Body of pancreas (tissue), 4 donors: ENCODE measurements around the gene ACAA1.

Experiments used
- POLR2A ChIP-seq, 3 donors: fragments of 450-650 bp; IDR thresholded peaks; one replicate each; pipeline ENCODE4 v1.6.1; 2016; ENCODE audit warnings: antibody characterized with exemption in 3 of 3, mild to moderate bottlenecking in 2 of 3
- TF ChIP-seq, protein P1 (sequence below), 7 experiments: fragments of 450-650 bp in 4 of 7; fragments of 200-600 bp in 3 of 7; sonication (generic) in 3 of 7; IDR thresholded peaks; one replicate each; pipeline ENCODE4 v1.5.1; 2016 to 2019; ENCODE audit warnings: antibody characterized with exemption in 7 of 7

- TF ChIP-seq, protein P1, sequence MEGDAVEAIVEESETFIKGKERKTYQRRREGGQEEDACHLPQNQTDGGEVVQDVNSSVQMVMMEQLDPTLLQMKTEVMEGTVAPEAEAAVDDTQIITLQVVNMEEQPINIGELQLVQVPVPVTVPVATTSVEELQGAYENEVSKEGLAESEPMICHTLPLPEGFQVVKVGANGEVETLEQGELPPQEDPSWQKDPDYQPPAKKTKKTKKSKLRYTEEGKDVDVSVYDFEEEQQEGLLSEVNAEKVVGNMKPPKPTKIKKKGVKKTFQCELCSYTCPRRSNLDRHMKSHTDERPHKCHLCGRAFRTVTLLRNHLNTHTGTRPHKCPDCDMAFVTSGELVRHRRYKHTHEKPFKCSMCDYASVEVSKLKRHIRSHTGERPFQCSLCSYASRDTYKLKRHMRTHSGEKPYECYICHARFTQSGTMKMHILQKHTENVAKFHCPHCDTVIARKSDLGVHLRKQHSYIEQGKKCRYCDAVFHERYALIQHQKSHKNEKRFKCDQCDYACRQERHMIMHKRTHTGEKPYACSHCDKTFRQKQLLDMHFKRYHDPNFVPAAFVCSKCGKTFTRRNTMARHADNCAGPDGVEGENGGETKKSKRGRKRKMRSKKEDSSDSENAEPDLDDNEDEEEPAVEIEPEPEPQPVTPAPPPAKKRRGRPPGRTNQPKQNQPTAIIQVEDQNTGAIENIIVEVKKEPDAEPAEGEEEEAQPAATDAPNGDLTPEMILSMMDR (IDR thresholded peaks at IDR 0.05), result no peak
- no peak for TF ChIP-seq POLR2A (IDR thresholded peaks at IDR 0.05)
Observed at GRCh38 chr3:38100498-38100897, 36.4 kb downstream of the ACAA1 start.
